GM12864 (cell line): ENCODE data around the gene PDCD1.
A peak's percentile ranks its signal among the peaks of the same experiment; 100 is the strongest.

Experiments used
- DNase-seq: peaks from one replicate; pipeline ENCODE4 v3.0.0-alpha.2; 2011; ENCODE audit warnings: low read depth
- H3K4me3 ChIP-seq: 2 replicates; pipeline ENCODE4 v1.5.1; 2011; ENCODE audit warnings: mild to moderate bottlenecking, low read depth, low read length, control low read depth
- CTCF ChIP-seq: IDR thresholded peaks from 2 replicates; pipeline ENCODE4 v1.5.1; 2011; ENCODE audit warnings: low read depth, mild to moderate bottlenecking, moderate library complexity, low read length, control low read depth, inconsistent platforms; ENCODE audit errors: missing control alignments

PDCD1 gene

GRCh38 chr2:241887806-241888522 is 29.3 kb upstream of the PDCD1 start:
- no peak overlapping the region for H3K4me3 ChIP-seq
- no peak for TF ChIP-seq CTCF
- DNase-seq: no peak

GRCh38 chr2:241886840-241887447 is 28.2 kb upstream of the PDCD1 start:
- no peak for TF ChIP-seq CTCF
- no peak overlapping the region for H3K4me3 ChIP-seq
- no peak for DNase-seq

- no peak for DNase-seq
- no peak overlapping the region for H3K4me3 ChIP-seq
- no peak for TF ChIP-seq CTCF
Measured at GRCh38 chr2:241885946-241886643, 27.4 kb upstream of the PDCD1 start.

- no peak overlapping the region for H3K4me3 ChIP-seq
- TF ChIP-seq CTCF: no peak
- no peak for DNase-seq
Measured at GRCh38 chr2:241885291-241885945, 26.7 kb upstream of the PDCD1 start.

GRCh38 chr2:241884951-241885290 is 26.2 kb upstream of the PDCD1 start:
- no peak overlapping the region for H3K4me3 ChIP-seq
- no peak for DNase-seq
- TF ChIP-seq CTCF: no peak

- peak overlapping the region; percentile 72 for H3K4me3 ChIP-seq
- peak; percentile 49 for TF ChIP-seq CTCF
- DNase-seq: peak; percentile 51
Measured at GRCh38 chr2:241882091-241882625, 23.5 kb upstream of the PDCD1 start.
